GM18520 (cell line): ENCODE results near the gene ANK3.

Source experiments
- ATAC-seq: cut with Tn5 transposase; IDR thresholded peaks from one replicate; pipeline ENCODE4 v1.9.1; 2021; ENCODE audit not compliant: unreplicated experiment

Gene ANK3

DNA sequence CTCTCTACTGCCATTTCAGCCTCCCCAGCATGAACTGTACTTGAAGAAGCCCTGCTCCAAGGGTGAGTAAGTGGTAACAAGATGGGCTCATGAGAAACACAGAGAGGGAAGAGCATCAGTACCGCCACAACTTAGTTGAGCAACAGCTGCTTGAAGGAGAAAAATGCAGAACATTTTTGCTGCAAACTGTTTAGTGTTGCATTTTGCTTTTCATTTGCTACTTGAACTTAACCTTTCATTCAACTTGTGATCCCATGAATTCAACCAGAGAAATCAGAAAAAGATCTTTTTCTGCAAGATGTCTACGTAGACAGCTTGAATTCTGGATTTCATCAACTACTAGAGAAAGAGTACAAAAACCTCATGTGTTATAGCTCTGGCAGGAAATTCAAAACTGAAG is 40.7 kb downstream of the ANK3 start:
- no peak for ATAC-seq

DNA sequence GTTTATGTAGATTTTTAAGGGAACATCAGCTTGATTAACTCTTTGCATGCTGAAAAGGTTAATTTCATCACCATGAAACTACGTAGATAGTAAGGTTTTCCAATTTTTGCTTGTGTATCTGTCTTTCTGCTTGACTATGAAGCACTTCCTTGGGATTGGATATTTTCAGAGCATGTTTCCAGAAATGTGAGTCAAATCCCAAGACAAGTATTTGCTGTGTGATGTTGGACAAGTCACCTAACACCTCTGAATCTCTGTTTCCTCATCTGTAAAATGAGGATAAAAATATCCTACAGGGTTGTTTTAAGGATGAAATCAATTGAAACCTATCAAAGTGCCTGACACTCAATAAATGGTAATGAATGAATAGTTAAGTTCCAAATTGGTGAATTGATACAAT is 42.4 kb downstream of the ANK3 start:
- ATAC-seq, result no peak

GRCh38 chr10:60346661-60347060 is 43.0 kb downstream of the ANK3 start:
- ATAC-seq, result no peak

GRCh38 chr10:60343254-60343653 is 46.4 kb downstream of the ANK3 start:
- ATAC-seq, result no peak

- no peak for ATAC-seq
Observed at GRCh38 chr10:60341969-60342368, 47.7 kb downstream of the ANK3 start.

GRCh38 chr10:60340973-60341372 is 48.7 kb downstream of the ANK3 start:
- ATAC-seq, result no peak

DNA sequence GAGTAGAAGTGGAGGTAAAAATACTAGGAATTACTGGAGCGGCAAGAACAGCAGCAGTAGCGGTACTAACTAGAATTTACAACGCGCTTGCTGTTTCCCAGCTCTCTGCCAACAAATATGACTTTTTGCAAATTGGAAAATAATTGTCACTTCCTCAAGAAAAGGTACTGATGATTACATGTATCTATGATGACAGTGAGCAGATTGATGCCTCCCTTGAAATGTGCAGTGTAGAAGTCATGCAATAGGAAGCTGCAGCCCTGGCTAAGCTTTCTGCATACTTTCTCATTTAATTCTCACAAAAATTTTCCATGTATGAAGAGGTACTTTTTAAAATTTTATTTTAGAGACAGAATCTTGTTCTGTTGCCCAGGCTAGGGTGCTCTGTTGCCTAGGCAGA is 49.9 kb downstream of the ANK3 start:
- no peak for ATAC-seq

- no peak for ATAC-seq
Observed at GRCh38 chr10:60338786-60339185, 50.9 kb downstream of the ANK3 start.

- no peak for ATAC-seq
Observed at GRCh38 chr10:60338002-60338564, 51.6 kb downstream of the ANK3 start.

GRCh38 chr10:60336901-60337630 is 52.6 kb downstream of the ANK3 start:
- no peak for ATAC-seq

DNA sequence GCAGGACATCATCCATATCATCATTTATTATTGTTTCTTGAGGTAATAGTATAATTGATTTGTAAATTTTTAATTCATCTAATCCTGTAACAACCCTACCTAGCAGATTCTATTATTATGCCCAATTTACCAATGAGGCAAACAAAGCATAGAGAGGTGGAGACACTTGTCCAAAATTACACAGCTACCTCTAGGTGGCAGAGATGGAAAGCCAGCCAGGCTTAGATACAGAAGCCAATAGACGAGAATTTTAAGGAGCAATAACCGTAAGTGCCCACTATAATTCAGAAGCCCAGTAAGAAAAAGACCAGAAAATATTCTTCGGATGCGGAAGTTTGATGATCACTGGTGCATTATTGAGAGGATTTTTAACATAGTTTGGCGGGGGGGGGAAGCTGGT is 54.0 kb downstream of the ANK3 start:
- ATAC-seq, result no peak

- no peak for ATAC-seq
Observed at GRCh38 chr10:60334991-60335390, 54.7 kb downstream of the ANK3 start.

GRCh38 chr10:60332371-60332770 is 57.3 kb downstream of the ANK3 start:
- ATAC-seq, result no peak

- ATAC-seq, result no peak
Observed at GRCh38 chr10:60331886-60332285, 57.8 kb downstream of the ANK3 start.

GRCh38 chr10:60323162-60323561 is 66.5 kb downstream of the ANK3 start:
- ATAC-seq, result no peak

- ATAC-seq, result no peak
Observed at GRCh38 chr10:60320666-60321065, 69.0 kb downstream of the ANK3 start.

- no peak for ATAC-seq
Observed at GRCh38 chr10:60316029-60316428, 73.6 kb downstream of the ANK3 start.

DNA sequence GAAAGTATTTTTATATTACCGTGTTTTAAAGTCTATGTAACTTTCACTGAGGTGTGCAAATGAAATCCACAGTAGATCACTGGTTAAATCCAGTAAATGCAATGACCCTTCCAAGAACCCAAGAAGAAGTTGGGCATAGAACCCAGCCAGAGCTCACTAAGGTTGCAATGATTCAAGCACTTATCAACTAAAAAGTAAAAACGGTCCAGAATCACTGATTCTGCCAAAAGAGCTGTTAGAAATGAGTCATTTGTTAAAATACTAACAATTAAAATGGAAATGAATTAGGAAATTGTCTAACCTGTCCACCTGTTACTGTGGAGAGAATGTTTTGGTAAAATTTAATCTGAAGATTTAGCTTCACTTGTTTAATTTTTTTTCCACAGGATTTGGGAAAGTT is 74.4 kb downstream of the ANK3 start:
- ATAC-seq, result no peak

DNA sequence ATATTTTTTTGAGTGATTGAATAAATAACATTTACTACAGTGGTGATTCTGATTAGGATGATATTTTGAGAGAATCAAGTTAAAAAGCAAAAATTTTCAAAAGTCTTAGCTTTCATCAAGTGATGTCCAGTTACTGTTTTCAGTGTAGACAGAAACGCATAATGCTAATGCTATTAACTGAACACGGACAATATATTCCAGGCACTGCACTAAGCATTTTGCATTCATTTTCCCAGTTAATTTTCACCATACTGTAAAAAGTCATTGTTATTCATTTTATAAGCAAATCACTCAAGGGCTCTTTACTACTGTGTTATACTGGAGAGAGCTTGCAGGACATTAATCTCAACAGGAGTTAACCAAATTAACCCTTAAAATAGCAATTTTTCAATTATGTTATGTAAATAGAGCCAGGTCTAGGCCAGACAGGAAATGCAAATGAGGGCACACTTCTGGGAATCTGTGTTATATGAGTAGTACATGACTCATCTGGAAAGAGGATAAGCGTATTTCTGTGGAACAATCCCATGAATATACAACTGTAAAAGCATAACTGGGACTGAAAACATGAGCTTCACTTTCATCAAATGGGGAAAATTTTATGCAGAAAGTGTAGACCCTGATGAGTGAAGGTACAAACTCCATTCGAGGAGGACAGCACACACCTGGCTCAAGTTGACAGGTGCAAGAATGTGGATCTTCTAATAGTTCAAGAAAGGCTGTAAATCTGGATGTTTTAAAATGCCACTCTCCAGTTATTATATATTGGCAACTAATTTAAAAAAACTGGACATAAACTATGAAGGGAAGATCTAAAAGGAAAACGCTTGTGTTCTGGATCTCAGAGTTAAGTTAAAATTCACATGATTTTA is 75.4 kb downstream of the ANK3 start:
- no peak for ATAC-seq

- no peak for ATAC-seq
Observed at GRCh38 chr10:60313589-60313952, 76.1 kb downstream of the ANK3 start.

- no peak for ATAC-seq
Observed at GRCh38 chr10:60312818-60313588, 76.7 kb downstream of the ANK3 start.
